GM12878 (cell line): ENCODE results near the gene NEU4.

Source experiments
- CBFB ChIP-seq: IDR thresholded peaks from 2 replicates; pipeline ENCODE4 v1.6.1; 2016; ENCODE audit warnings: antibody characterized with exemption, low read depth
- EZH2 ChIP-seq: IDR thresholded peaks from 2 replicates; pipeline ENCODE4 v1.6.1; 2012; ENCODE audit warnings: low read depth, mild to moderate bottlenecking, control low read depth, inconsistent platforms, low read length, borderline replicate concordance; ENCODE audit not compliant: control insufficient read depth
- MAX ChIP-seq: IDR thresholded peaks from 2 replicates; pipeline ENCODE4 v1.6.1; 2012; ENCODE audit warnings: low read depth, low read length, improper control_type of control experiment
- POLR2A ChIP-seq: IDR thresholded peaks from 2 replicates; pipeline ENCODE4 v1.6.1; 2011; ENCODE audit warnings: low read depth, mild to moderate bottlenecking, low read length
- SMC3 ChIP-seq: IDR thresholded peaks from 2 replicates; pipeline ENCODE4 v1.6.1; 2011; ENCODE audit warnings: low read length, improper control_type of control experiment, borderline replicate concordance
- SUPT20H ChIP-seq: IDR thresholded peaks from 2 replicates; pipeline ENCODE4 v1.6.1; 2011; ENCODE audit warnings: low read depth, mild to moderate bottlenecking, low read length, moderate library complexity, borderline replicate concordance; ENCODE audit not compliant: control insufficient read depth
- TF ChIP-seq, protein P1 (sequence below), 3 experiments: IDR thresholded peaks in 2 of 3; conservative IDR thresholded peaks in 1 of 3; 2 replicates each; pipeline ENCODE4 v1.5.1; 2011; ENCODE audit warnings: low read depth in 3 of 3, low read length in 3 of 3, mild to moderate bottlenecking in 3 of 3, control low read depth in 2 of 3, moderate library complexity in 2 of 3, inconsistent platforms in 1 of 3, mixed read lengths in 1 of 3; ENCODE audit not compliant: control insufficient read depth in 2 of 3, insufficient read depth in 1 of 3; ENCODE audit errors: extremely low read depth in 1 of 3
- TF ChIP-seq, protein P2 (sequence below): IDR thresholded peaks from 2 replicates; pipeline ENCODE4 v1.6.1; 2011; ENCODE audit warnings: low read depth, low read length, improper control_type of control experiment, borderline replicate concordance

GRCh38 chr2:241857572-241858121 is 48.7 kb downstream of the NEU4 start:
- TF ChIP-seq POLR2A = no peak
- TF ChIP-seq, protein P1, sequence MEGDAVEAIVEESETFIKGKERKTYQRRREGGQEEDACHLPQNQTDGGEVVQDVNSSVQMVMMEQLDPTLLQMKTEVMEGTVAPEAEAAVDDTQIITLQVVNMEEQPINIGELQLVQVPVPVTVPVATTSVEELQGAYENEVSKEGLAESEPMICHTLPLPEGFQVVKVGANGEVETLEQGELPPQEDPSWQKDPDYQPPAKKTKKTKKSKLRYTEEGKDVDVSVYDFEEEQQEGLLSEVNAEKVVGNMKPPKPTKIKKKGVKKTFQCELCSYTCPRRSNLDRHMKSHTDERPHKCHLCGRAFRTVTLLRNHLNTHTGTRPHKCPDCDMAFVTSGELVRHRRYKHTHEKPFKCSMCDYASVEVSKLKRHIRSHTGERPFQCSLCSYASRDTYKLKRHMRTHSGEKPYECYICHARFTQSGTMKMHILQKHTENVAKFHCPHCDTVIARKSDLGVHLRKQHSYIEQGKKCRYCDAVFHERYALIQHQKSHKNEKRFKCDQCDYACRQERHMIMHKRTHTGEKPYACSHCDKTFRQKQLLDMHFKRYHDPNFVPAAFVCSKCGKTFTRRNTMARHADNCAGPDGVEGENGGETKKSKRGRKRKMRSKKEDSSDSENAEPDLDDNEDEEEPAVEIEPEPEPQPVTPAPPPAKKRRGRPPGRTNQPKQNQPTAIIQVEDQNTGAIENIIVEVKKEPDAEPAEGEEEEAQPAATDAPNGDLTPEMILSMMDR (IDR thresholded peaks at IDR 0.05 in 2 of 3, conservative IDR thresholded peaks at IDR 0.05 in 1 of 3; ENCODE audit: control insufficient read depth in 2 of 3, extremely low read depth in 1 of 3, insufficient read depth in 1 of 3, low read depth in 3 of 3, low read length in 3 of 3) = no peak
- no peak for TF ChIP-seq CBFB
- TF ChIP-seq, protein P2, sequence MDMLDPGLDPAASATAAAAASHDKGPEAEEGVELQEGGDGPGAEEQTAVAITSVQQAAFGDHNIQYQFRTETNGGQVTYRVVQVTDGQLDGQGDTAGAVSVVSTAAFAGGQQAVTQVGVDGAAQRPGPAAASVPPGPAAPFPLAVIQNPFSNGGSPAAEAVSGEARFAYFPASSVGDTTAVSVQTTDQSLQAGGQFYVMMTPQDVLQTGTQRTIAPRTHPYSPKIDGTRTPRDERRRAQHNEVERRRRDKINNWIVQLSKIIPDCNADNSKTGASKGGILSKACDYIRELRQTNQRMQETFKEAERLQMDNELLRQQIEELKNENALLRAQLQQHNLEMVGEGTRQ = no peak
- no peak for TF ChIP-seq SMC3
- no peak for TF ChIP-seq EZH2
- no peak for TF ChIP-seq SUPT20H
- no peak for TF ChIP-seq MAX
